ENCODE measurements around the gene VTCN1.
"Not testable (repeated sequence)": the region's sequence is repeated elsewhere in the genome, so short reads cannot be mapped to it uniquely, and the experiment has no call there.

VTCN1 gene

DNA sequence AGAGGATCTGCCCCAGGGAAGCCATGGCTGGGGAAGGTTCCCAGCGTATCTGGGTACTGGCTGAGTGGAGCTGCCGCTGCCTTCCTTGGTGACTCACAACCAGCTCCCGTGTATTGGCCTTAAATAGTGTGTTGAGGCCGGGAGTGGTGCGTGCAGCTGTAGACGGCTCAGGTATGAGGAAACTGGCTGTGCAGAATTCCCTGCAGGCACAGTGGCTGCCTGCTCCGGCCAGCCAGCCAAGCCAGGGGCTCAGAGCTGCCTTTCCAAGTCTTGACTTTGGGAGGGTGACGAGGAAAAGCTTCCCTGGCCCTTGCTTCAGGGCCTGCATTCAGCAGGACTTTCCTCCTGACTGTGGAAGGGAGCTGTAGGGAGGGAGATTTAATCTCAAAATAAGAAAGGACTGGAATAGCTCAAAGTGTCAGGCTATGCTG is at the start of gene VTCN1:
Gene VTCN1, minus strand, starts transcription at position 97 of the 431 bp plus-strand sequence. Its CDS starts 72 bp downstream, at position 25.
- no peaks in the 10 kb centered on the region for H3K9me3 Mint-ChIP-seq
- intact Hi-C loops (cut with micrococcal nuclease): no loop called here

DNA sequence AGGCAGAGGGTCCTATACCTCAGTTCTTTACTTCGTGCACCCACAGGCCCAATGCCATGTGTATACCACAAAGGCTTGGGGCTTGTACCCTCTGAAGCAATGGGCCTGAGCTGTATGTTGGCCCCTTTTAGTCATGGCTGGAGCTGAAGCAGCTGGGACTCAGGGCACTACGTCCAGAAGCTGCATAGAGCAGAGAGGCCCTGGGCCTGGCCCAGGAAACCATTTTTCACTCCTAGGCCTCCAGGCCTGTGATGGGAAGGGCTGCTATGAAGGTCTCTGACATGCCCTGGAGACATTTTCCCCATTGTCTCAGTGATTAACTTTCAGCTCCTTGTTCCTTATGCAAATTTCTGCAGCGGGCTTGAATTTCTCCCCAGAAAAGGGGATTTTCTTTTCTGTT is 48.1 kb upstream of the VTCN1 start:
- H3K4me1 Mint-ChIP-seq (ENCODE audit: low read depth): no peaks in the 10 kb centered on the region
- intact Hi-C loops (cut with micrococcal nuclease): no loop called here
- no peaks in the 10 kb centered on the region for H3K27me3 Mint-ChIP-seq
- H3K36me3 Mint-ChIP-seq (ENCODE audit: low read depth): no peaks in the 10 kb centered on the region
- no peak overlapping the region for H3K27ac Mint-ChIP-seq
- no peak overlapping the region for H3K4me3 Mint-ChIP-seq
- H3K9me3 Mint-ChIP-seq: no peaks in the 10 kb centered on the region

More for the DNA sequence above, at the start of gene VTCN1:
- Mint-ChIP-seq H3K27me3 (peaks cover 1% of the 10 kb centered on the region), H3K27ac (no peak within 1 kb of the TSS), H3K4me3 (no peak within 1 kb of the TSS), H3K36me3 (ENCODE audit: low read depth) (no peaks in the 10 kb centered on the region), H3K4me1 (ENCODE audit: low read depth) (no peaks in the 10 kb centered on the region)

- H3K27ac Mint-ChIP-seq; H3K9me3 Mint-ChIP-seq; H3K27me3 Mint-ChIP-seq; H3K36me3 Mint-ChIP-seq (ENCODE audit: low read depth); H3K4me3 Mint-ChIP-seq; H3K4me1 Mint-ChIP-seq (ENCODE audit: low read depth); intact Hi-C loops (cut with micrococcal nuclease): not testable (repeated sequence)
Measured at GRCh38 chr1:117258075-117258474, 47.3 kb upstream of the VTCN1 start.

- H3K9me3 Mint-ChIP-seq: no peaks in the 10 kb centered on the region
- intact Hi-C loops (cut with micrococcal nuclease): no loop called here
- H3K4me1 Mint-ChIP-seq (ENCODE audit: low read depth): no peaks in the 10 kb centered on the region
- H3K27me3 Mint-ChIP-seq: no peaks in the 10 kb centered on the region
- no peaks in the 10 kb centered on the region for H3K36me3 Mint-ChIP-seq (ENCODE audit: low read depth)
- H3K4me3 Mint-ChIP-seq: no peak overlapping the region
- no peak overlapping the region for H3K27ac Mint-ChIP-seq
Measured at GRCh38 chr1:117257291-117257690, 46.6 kb upstream of the VTCN1 start.

- Mint-ChIP-seq H3K9me3 (no peaks in the 10 kb centered on the region), H3K36me3 (ENCODE audit: low read depth) (no peaks in the 10 kb centered on the region), H3K27me3 (peaks cover 4% of the 10 kb centered on the region), H3K4me3 (no peak overlapping the region), H3K27ac (no peak overlapping the region), H3K4me1 (ENCODE audit: low read depth) (no peaks in the 10 kb centered on the region)
- intact Hi-C loops (cut with micrococcal nuclease): no loop called here
Measured at GRCh38 chr1:117250061-117250606, 39.4 kb upstream of the VTCN1 start.

GRCh38 chr1:117244971-117245370 is 34.2 kb upstream of the VTCN1 start:
- intact Hi-C loops (cut with micrococcal nuclease): no loop called here
- no peak overlapping the region for H3K4me3 Mint-ChIP-seq
- no peaks in the 10 kb centered on the region for H3K36me3 Mint-ChIP-seq (ENCODE audit: low read depth)
- no peak overlapping the region for H3K27ac Mint-ChIP-seq
- H3K4me1 Mint-ChIP-seq (ENCODE audit: low read depth): no peaks in the 10 kb centered on the region
- peaks cover 7% of the 10 kb centered on the region for H3K27me3 Mint-ChIP-seq
- H3K9me3 Mint-ChIP-seq: no peaks in the 10 kb centered on the region

GRCh38 chr1:117244306-117244705 is 33.6 kb upstream of the VTCN1 start:
- intact Hi-C loops (cut with micrococcal nuclease): no loop called here
- no peak overlapping the region for H3K27ac Mint-ChIP-seq
- H3K4me3 Mint-ChIP-seq: no peak overlapping the region
- H3K9me3 Mint-ChIP-seq: no peaks in the 10 kb centered on the region
- H3K36me3 Mint-ChIP-seq (ENCODE audit: low read depth): no peaks in the 10 kb centered on the region
- H3K27me3 Mint-ChIP-seq: peaks cover 7% of the 10 kb centered on the region
- no peaks in the 10 kb centered on the region for H3K4me1 Mint-ChIP-seq (ENCODE audit: low read depth)

DNA sequence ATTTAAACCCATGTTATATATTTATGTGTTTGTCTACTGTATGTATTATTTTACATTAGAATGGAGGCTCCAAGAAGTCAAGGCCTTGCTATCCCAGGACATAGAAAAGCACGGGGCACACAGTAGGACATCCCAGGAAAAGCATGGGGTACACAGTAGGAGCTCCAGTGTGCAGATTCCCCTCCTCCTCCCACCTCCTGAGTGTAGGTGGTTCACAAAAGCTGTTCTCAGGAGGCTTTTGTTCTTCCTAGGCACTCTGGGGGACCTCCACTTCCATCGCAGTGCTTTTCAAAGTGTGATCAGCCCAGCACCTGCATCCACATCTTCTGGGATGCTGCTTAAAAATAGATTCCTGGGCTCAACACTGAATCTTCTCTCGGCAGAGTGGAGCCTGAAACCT is 30.8 kb upstream of the VTCN1 start:
- intact Hi-C loops (cut with micrococcal nuclease): no loop called here
- H3K36me3 Mint-ChIP-seq (ENCODE audit: low read depth): no peaks in the 10 kb centered on the region
- peaks cover 7% of the 10 kb centered on the region for H3K27me3 Mint-ChIP-seq
- H3K4me1 Mint-ChIP-seq (ENCODE audit: low read depth): no peaks in the 10 kb centered on the region
- no peak overlapping the region for H3K4me3 Mint-ChIP-seq
- no peak overlapping the region for H3K27ac Mint-ChIP-seq
- H3K9me3 Mint-ChIP-seq: no peaks in the 10 kb centered on the region

DNA sequence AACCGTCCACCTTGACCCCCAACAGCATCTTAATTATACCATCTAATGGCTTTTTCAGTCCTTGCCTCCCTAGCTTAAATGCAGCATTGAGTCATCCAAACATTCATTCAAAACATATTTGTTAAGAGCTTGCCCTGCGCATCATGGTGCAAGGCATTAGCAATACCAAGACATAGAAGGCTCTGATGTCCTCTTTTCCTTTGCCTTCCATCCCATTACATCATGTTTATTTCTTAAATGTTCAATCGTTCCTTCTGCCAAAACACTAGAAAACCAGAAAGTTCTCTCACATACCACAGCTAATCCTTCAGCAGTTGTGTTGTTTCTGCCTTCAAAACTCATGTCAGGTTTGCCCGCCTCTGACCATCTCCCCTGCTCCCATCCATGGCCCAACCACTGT is 29.8 kb upstream of the VTCN1 start:
- intact Hi-C loops (cut with micrococcal nuclease): no loop called here

GRCh38 chr1:117239467-117239866 is 28.7 kb upstream of the VTCN1 start:
- no peaks in the 10 kb centered on the region for H3K9me3 Mint-ChIP-seq
- no peak overlapping the region for H3K27ac Mint-ChIP-seq
- H3K27me3 Mint-ChIP-seq: peaks cover under 1% of the 10 kb centered on the region
- no peaks in the 10 kb centered on the region for H3K36me3 Mint-ChIP-seq (ENCODE audit: low read depth)
- H3K4me1 Mint-ChIP-seq (ENCODE audit: low read depth): no peaks in the 10 kb centered on the region
- intact Hi-C loops (cut with micrococcal nuclease): no loop called here
- H3K4me3 Mint-ChIP-seq: no peak overlapping the region

More for the DNA sequence above, 29.8 kb upstream of the VTCN1 start:
- H3K27ac Mint-ChIP-seq: no peak overlapping the region
- no peaks in the 10 kb centered on the region for H3K9me3 Mint-ChIP-seq
- no peak overlapping the region for H3K4me3 Mint-ChIP-seq
- H3K4me1 Mint-ChIP-seq (ENCODE audit: low read depth): no peaks in the 10 kb centered on the region
- H3K27me3 Mint-ChIP-seq: peaks cover 5% of the 10 kb centered on the region
- H3K36me3 Mint-ChIP-seq (ENCODE audit: low read depth): no peaks in the 10 kb centered on the region

DNA sequence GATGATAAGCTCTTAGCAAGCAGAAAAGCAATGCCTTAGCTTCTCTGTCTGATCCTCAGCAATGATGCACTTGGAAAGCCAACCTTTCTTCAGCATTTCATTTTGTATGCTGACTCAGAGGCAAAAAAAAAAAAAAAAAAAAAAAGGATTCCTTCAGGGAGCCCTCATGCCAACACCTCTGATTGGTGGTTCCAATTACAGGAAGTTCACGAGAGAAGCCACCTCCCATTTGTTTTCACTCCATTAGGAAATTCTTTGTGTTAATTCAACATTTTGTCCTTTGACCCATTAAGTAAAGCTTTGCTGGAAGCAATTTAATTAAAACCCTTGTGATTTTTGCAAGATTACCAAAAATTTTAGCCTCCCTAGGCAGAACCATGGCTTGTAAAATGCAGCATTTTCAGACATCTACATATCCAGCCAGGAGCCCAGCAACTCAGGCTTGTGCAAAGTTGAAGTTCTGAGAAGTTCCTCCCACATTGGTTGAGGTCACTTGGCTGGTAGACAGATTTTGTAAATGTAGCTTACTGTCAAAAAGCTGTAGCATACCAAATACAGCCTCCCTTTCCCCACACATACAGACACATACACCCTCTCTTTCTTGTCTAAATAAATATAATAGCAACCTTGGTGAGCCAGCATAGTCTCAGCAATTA is 27.1 kb upstream of the VTCN1 start:
- Mint-ChIP-seq H3K4me1 (ENCODE audit: low read depth) (no peaks in the 10 kb centered on the region), H3K27ac (no peak overlapping the region), H3K4me3 (no peak overlapping the region), H3K36me3 (ENCODE audit: low read depth) (no peaks in the 10 kb centered on the region), H3K9me3 (no peaks in the 10 kb centered on the region), H3K27me3 (no peaks in the 10 kb centered on the region)
- intact Hi-C loops (cut with micrococcal nuclease): no loop called here

DNA sequence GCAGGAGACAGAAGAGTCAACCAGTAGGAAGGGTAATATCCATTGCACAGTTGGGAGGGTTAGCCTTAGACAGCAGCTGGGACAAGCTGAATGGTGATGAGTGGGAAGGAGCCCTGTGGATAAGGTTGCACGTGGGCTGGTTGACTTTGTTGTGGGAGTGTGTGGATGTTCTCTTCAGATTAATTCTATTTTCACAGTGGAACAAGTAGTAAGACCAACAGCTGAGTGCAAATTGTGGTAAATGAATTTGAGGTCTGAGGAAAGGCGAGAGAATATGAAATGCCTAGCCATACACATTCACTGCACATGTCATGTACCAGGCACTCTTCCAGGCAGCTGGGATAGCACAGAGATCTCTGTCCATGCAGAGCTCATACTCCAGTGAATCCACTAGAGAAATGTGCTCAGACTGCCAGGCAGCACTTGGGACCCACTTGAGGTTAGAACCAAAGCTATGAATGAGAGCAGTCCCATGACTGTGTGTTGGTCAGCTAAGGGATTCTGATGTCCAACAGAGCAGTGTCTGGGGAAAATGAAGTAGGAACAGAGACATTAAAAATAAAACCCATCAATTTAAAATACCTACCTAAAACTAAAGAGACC is 25.2 kb upstream of the VTCN1 start:
- Mint-ChIP-seq H3K4me3 (no peak overlapping the region), H3K27me3 (no peaks in the 10 kb centered on the region), H3K4me1 (ENCODE audit: low read depth) (peaks cover 6% of the 10 kb centered on the region), H3K27ac (no peak overlapping the region), H3K36me3 (ENCODE audit: low read depth) (no peaks in the 10 kb centered on the region), H3K9me3 (no peaks in the 10 kb centered on the region)
- intact Hi-C loops (cut with micrococcal nuclease): no loop called here

DNA sequence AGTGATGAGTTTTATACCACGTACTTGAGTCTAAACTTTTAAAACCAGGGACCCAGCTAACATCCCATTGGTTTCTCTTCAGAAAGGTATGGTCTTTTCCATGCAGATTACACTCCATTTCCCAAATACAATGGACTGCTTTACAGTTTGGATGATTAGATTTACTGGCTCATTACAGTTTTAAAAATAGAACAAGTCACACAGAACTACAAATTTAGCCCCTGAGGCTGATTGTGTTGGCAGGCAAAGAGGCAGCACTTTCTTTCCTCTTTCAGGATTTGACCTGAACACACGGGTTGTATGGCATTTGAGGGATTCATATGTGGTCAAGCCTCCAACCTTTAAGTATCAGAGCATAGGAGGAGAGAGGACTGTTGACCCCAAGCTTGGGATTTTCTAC is 21.8 kb upstream of the VTCN1 start:
- Mint-ChIP-seq H3K4me1 (ENCODE audit: low read depth) (peaks cover 6% of the 10 kb centered on the region), H3K27ac (no peak overlapping the region), H3K4me3 (no peak overlapping the region), H3K36me3 (ENCODE audit: low read depth) (no peaks in the 10 kb centered on the region), H3K27me3 (no peaks in the 10 kb centered on the region), H3K9me3 (no peaks in the 10 kb centered on the region)
- intact Hi-C loops (cut with micrococcal nuclease): no loop called here

GRCh38 chr1:117231748-117232373 is 21.1 kb upstream of the VTCN1 start:
- no peaks in the 10 kb centered on the region for H3K9me3 Mint-ChIP-seq
- no peak overlapping the region for H3K27ac Mint-ChIP-seq
- no peaks in the 10 kb centered on the region for H3K36me3 Mint-ChIP-seq (ENCODE audit: low read depth)
- intact Hi-C loops (cut with micrococcal nuclease): no loop called here
- no peak overlapping the region for H3K4me3 Mint-ChIP-seq
- H3K4me1 Mint-ChIP-seq (ENCODE audit: low read depth): peaks cover 6% of the 10 kb centered on the region
- H3K27me3 Mint-ChIP-seq: no peaks in the 10 kb centered on the region

All from dendritic cell treated with granulocyte-macrophage colony-stimulating factor and Interleukin-4, amounts not matched to agents 40 ng/mL and 50 ng/mL, for 4 days (primary cell).